ENCODE measurements around the gene CYP2S1. TPM values are rescaled to one million over a fixed set of nuclear protein-coding genes. Genes with fewer than 3 reads are reported as not detected.
A peak's percentile ranks its signal among the peaks of the same experiment; 100 is the strongest.

CYP2S1 gene
- total RNA-seq, 1 experiment from 2014 or later, result 0.19 TPM

GRCh38 chr19:41159881-41160280 lies 33.1 kb upstream of the CYP2S1 start:
- intact Hi-C loops (cut with micrococcal nuclease; ENCODE audit: unreplicated experiment), result no loop called here
- Histone ChIP-seq H3K27ac (ENCODE audit: low read depth, low read length, poor library complexity, severe bottlenecking) (no peak overlapping the region), H3K4me3 (ENCODE audit: low read depth, low read length, poor library complexity, severe bottlenecking) (no peak overlapping the region), H3K9me3 (ENCODE audit: low read depth, low read length, poor library complexity, severe bottlenecking) (no peaks in the 10 kb centered on the region), H3K27me3 (replicated peaks; ENCODE audit: insufficient read depth, low read depth, low read length, poor library complexity) (no peaks in the 10 kb centered on the region), H3K36me3 (ENCODE audit: insufficient read depth, low read length, poor library complexity, severe bottlenecking) (no peaks in the 10 kb centered on the region), H3K4me1 (ENCODE audit: insufficient read depth, low read length, poor library complexity, severe bottlenecking) (no peaks in the 10 kb centered on the region)
- no TSS peak for BruUV-seq (replicated peaks)
- DNase-seq (ENCODE audit: low spot score), result no peak
- TF ChIP-seq CTCF (conservative IDR thresholded peaks at IDR 0.05; ENCODE audit: low read depth, low read length) (no peak), EZH2 (IDR thresholded peaks at IDR 0.05; ENCODE audit: borderline replicate concordance, low read depth, low read length, poor library complexity, severe bottlenecking) (no peak)
- CTCF ChIA-PET, result interaction anchor here (0.6 kb wide), 1 partner anchor 17 kb away, joined by 4 read pairs; no protein-coding TSS in a partner anchor
- POLR2A ChIA-PET (ENCODE audit: low non-redundant PET), result no interaction called here

- TF ChIP-seq EZH2 (IDR thresholded peaks at IDR 0.05; ENCODE audit: borderline replicate concordance, low read depth, low read length, poor library complexity, severe bottlenecking) (no peak), CTCF (conservative IDR thresholded peaks at IDR 0.05; ENCODE audit: low read depth, low read length) (peak; percentile 55)
- CTCF ChIA-PET, result no interaction called here
- no peaks in the 10 kb centered on the region for H3K36me3 ChIP-seq (ENCODE audit: insufficient read depth, low read length, poor library complexity, severe bottlenecking)
- H3K27ac ChIP-seq (ENCODE audit: low read depth, low read length, poor library complexity, severe bottlenecking), result no peak overlapping the region
- H3K9me3 ChIP-seq (ENCODE audit: low read depth, low read length, poor library complexity, severe bottlenecking), result no peaks in the 10 kb centered on the region
- no peaks in the 10 kb centered on the region for H3K27me3 ChIP-seq (replicated peaks; ENCODE audit: insufficient read depth, low read depth, low read length, poor library complexity)
- POLR2A ChIA-PET (ENCODE audit: low non-redundant PET), result no interaction called here
- DNase-seq (ENCODE audit: low spot score), result peak; percentile 25
- intact Hi-C loops (cut with micrococcal nuclease; ENCODE audit: unreplicated experiment), result no loop called here
- no peak overlapping the region for H3K4me3 ChIP-seq (ENCODE audit: low read depth, low read length, poor library complexity, severe bottlenecking)
- H3K4me1 ChIP-seq (ENCODE audit: insufficient read depth, low read length, poor library complexity, severe bottlenecking), result no peaks in the 10 kb centered on the region
- no TSS peak for BruUV-seq (replicated peaks)
Observed at GRCh38 chr19:41161903-41162302, 31.1 kb upstream of the CYP2S1 start.

- DNase-seq (ENCODE audit: low spot score), result no peak
- Histone ChIP-seq H3K27me3 (replicated peaks; ENCODE audit: insufficient read depth, low read depth, low read length, poor library complexity) (no peaks in the 10 kb centered on the region), H3K4me3 (ENCODE audit: low read depth, low read length, poor library complexity, severe bottlenecking) (no peak overlapping the region), H3K9me3 (ENCODE audit: low read depth, low read length, poor library complexity, severe bottlenecking) (no peaks in the 10 kb centered on the region), H3K27ac (ENCODE audit: low read depth, low read length, poor library complexity, severe bottlenecking) (no peak overlapping the region), H3K4me1 (ENCODE audit: insufficient read depth, low read length, poor library complexity, severe bottlenecking) (no peaks in the 10 kb centered on the region), H3K36me3 (ENCODE audit: insufficient read depth, low read length, poor library complexity, severe bottlenecking) (no peaks in the 10 kb centered on the region)
- ChIA-PET CTCF (no interaction called here), POLR2A (ENCODE audit: low non-redundant PET) (interaction anchor here (0.6 to 0.7 kb wide), 2 partner anchors 103 to 181 kb away, joined by 3 read pairs; no protein-coding TSS in a partner anchor)
- no TSS peak for BruUV-seq (replicated peaks)
- intact Hi-C loops (cut with micrococcal nuclease; ENCODE audit: unreplicated experiment), result no loop called here
- TF ChIP-seq CTCF (conservative IDR thresholded peaks at IDR 0.05; ENCODE audit: low read depth, low read length) (no peak), EZH2 (IDR thresholded peaks at IDR 0.05; ENCODE audit: borderline replicate concordance, low read depth, low read length, poor library complexity, severe bottlenecking) (no peak)
Observed at GRCh38 chr19:41166944-41167804, 25.8 kb upstream of the CYP2S1 start.

All from A673 (cell line).